Esophagus mucosa (tissue), 1 donor: ENCODE data around the gene TTC16. TPM values are rescaled to one million over a fixed set of nuclear protein-coding genes. Genes with fewer than 3 reads are reported as not detected.
"Not testable (repeated sequence)": the region's sequence is repeated elsewhere in the genome, so short reads cannot be mapped to it uniquely, and the experiment has no call there.

Experiments
- ATAC-seq: fragments of 200-7000 bp; cut with Tn5 transposase; one replicate; pipeline ENCODE4 v1.9.1; 2020
- total RNA-seq: library from RNA; stranded (reverse); gene quantifications from one replicate; pipeline ENCODE4 v1.2.4, GENCODE V29; 2023
- donor health status: DM: yes; HTN: yes; CAD: no.

TTC16 gene
- total RNA-seq, 1 donor from 2014 or later, result not detected

- ATAC-seq, result no peak
Measured at GRCh38 chr9:127744398-127745110, 28.7 kb downstream of the TTC16 start.

DNA sequence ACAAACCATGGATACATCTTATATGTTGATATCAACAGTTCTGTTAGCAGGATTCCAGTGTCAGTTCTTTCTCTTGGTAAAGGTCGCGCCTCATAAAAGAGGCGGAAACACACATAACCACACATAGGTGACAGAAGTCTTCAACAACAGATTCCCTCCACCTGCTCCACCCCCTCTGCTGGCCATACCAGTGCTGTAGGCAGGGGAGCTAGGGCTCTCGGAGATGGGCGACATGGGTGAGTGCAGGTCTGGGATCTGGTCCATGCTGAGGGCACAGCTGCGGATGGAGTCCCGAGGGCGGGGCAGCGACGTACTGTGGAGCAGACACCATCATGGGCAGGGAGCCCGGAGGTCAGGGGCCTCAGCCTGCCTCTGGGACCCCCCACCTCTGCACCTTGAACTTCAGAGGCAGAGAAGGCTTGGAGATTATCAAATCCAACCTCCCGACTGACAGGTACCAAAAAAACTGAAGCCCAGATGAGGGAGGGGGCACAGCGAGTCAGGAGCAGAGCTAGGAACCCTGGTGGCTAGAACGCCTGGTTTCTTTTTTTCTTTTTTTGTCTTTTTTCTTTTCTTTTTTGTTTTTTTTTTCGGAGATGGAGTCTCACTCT lies 31.2 kb downstream of the TTC16 start:
- ATAC-seq, result no peak

- no peak for ATAC-seq
Measured at GRCh38 chr9:127749090-127749787, 33.4 kb downstream of the TTC16 start.

DNA sequence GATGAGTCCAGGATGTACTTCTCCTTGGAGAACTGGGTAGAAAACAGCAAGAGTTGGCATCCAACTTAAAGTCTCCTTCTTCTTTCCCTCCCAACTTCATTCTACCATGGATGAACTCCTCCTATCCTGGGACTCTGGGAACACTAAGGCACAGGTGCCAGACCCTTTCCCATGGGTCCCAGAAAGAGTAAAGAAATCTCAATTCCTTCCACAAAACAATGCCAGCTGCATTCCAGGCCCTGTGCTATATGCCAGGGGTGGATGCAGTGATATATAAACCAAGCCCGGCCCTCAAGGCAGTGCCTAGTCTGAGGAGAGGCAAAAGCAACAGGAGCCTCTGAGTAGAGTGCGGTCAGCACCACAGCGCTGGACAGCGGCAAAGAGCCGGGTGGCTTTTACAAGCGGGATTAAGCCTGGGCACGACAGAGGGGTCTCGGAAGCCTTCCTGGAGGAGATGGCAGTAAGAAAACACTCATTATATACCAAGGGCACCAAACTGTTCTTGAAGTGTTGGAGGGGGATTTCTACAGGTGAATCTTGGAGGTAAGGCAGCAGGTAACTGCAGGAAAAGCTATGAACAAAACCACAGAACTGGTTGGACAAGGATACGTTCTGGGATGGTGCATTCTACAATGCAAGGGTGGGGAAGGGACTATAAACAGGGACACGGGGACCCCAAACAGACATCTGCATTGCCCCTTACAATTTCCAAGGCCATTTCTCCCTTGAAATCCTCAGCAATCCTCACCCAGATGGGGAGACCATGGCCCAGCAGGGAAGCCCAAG lies 35.6 kb downstream of the TTC16 start:
- peak; percentile 42 for ATAC-seq

- no peak for ATAC-seq
Measured at GRCh38 chr9:127753148-127753547, 37.3 kb downstream of the TTC16 start.

DNA sequence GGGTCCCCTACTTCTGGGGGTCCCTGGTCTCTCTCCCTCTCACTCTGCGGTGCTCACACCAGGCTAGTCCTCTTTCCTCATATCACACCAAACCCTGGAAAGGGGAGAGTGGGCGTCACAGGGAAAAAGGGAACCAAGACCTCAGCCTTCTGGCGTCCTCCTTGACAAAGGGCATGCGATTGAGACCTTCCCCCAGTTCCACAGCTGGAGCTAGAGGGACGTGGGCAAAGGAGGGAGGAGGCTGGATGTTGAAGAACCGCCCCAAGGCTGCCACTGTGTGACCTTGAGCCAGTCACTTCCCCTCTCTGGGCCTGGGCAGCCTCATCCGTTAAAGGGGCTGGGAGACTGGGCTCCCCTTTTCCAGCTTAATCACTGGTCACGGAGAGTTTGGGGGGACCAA lies 37.7 kb downstream of the TTC16 start:
- ATAC-seq, result no peak

DNA sequence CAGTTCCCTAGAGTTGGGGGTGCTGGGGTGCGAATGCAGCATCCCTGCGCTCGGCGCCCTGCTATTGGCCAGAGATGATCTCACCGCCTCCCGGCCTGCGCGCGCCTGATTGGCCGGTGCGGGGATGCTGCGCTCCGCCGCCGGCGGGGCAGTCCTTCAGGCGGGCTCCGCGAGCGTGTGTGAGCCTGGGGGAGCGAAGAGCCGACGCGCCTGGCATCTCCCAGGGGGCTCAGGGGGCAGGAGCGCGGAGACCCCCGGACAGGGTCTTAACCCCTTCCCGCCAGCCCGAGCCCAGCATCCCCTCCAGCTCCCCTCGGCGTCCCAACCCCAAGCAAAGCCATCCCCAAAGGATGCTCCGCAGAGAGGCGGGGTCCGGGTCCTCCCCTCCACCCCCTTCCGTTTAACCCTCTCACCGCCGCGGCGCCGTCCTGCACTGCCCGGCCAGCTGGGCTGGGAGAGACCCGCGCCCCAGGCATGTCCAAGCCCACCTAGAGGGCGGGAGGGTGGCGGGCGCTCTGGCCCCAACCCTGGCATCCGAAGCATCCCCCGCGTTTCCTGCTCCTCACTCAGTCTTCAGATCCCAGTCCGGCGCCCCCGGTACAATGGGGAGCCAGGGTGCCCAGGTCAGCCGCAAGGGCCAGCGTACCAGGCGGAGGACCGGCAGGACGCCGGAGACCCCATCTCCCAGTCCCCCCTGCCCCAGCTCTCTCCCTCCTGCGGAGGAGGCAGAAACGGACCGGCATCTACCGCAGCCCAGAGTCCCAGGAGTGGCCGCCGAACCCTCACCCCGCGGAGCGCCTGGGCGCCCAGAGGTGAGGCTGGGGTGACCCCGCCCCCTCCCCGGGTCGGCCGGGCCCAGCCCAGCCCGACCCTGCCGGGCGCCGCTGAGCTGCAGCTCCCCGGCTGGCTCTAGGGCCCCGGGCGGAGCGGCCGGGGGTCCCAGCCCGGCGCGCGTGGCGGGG lies 38.5 kb downstream of the TTC16 start:
- peak; percentile 25 for ATAC-seq

DNA sequence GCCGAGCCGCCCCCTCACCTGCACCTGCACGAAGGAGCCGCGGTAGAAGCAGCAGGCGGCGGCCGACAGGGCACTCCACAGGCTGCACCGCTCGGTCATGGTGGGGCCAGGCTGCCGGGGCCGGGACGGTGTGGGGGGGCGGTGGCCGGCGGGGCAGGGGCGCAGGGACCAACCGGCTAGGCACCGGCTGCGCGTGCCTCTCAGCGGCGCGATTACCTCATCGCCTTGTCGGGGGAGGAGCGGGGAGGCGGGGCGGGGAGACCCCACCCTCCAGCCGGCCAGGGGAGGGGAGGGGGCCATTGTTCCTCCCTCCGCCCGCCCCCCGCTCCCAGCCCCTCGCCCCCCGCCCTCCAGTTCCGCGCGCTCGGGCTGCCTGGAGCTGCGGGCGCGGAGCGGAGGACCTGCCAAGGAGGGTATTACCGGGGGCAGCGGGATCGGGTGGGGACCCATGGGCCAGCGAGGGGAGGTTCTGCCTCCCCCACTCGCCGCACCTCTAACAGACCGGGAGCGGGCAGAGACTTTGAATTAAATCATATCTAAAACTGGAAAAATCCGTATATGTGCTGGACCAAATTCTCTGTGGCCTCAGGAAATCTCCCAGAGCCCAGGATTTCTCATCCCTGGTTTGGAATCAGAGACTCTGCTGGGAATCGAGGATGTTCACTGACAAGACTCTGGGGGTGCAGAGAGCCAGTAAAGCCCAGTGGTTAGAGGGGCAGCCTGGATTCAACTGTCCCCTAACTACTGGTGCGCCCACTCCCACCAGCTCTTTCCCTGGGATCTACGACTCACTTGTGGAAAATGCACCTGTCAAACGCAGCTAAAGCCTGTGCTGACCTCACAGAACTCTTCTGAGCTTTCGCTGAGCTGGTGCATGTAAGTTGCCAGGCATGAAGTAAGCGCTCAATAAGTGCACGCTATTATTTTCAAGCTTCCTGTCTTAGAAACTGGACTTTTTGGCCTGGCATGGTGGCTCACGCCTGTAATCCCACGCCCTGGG lies 39.5 kb downstream of the TTC16 start:
- ATAC-seq, result peak; percentile 6

DNA sequence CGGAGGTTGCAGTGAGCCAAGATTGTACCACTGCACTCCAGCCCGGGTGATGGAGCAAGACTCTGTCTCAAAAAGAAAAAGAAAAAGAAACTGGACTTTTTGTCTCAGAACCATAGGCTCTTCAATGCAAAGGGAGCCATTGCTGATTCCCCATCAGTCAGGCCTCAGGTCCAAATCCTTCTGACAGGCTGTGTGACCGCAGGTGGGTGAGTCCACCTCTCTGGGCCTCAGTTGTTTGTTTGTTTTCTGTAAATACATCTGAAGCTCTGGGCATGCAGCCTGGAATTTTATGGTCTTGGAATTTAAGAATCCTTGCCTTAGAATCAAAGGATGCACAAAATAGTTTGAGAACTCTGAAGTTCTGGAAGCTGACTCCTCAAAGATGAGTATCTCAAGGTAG lies 40.4 kb downstream of the TTC16 start:
- ATAC-seq, result no peak

DNA sequence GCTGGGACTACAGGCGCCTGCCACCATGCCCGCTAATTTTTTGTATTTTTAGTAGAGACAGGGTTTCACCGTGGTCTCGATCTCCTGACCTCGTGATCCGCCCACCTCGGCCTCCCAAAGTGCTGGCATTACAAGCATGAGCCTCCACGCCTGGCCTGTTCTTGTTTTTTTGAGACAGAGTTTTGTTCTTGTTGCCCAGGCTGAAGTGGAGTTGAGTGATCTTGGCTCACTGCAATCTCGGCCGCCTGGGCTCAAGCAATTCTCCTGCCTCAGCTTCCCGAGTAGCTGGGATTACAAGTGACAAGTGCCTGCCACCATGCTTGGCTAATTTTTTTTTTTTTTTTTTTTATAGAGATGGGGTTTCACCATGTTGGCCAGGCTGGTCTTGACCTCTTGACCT lies 40.9 kb downstream of the TTC16 start:
- ATAC-seq, result not testable (repeated sequence)

- no peak for ATAC-seq
Measured at GRCh38 chr9:127758843-127759242, 43.0 kb downstream of the TTC16 start.

GRCh38 chr9:127761061-127761460 lies 45.2 kb downstream of the TTC16 start:
- no peak for ATAC-seq

DNA sequence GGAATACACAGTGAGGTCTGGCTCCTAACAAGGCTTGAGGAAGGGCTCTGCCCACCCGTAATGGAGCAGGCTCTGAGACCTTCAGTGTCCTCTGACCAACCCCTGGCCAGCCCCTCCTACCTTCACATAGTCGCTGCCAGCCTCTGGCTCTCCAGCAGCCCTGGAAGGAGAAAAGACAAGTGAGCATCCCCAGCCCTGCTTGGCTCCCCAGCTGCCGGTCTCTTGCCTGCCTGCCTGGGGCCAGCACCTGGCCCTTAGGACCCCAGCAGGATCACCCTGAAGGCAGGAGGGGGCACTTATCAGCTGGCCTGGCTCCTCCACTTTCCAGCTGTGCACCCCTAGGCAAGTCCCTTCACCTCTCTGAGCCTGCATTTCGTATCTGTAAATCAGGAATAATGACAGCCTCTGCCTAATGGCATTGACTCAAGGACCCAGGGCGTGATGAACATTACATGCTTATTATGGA lies 45.6 kb downstream of the TTC16 start:
- ATAC-seq, result peak; percentile 5

DNA sequence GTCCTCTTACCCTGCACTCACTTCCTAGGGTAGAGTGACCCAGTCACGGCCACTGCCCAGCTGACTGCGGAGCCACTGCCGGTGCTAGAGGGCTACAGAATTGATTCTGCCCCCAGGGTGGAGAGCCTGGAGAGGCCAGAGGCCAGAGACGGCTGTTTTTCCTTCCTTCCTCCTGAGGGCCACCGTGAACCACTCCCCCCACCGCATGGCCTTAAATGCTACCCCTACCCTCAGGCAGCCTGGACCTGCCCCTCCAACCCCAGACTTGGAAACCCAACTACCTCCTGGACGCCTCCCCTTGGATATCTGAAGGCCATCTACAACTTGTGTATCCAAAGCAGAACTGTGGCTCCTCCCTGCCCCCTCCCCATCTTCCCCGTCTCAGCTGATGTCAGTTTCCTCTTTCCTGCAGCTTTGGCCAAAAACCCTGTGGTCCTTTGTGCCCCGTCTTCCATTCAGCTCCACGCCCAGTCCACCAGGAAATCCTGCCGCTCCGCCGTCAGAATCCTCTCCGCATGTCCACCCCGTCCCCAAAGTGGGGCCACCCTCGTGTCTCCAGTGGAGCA lies 46.3 kb downstream of the TTC16 start:
- peak; percentile 35 for ATAC-seq

DNA sequence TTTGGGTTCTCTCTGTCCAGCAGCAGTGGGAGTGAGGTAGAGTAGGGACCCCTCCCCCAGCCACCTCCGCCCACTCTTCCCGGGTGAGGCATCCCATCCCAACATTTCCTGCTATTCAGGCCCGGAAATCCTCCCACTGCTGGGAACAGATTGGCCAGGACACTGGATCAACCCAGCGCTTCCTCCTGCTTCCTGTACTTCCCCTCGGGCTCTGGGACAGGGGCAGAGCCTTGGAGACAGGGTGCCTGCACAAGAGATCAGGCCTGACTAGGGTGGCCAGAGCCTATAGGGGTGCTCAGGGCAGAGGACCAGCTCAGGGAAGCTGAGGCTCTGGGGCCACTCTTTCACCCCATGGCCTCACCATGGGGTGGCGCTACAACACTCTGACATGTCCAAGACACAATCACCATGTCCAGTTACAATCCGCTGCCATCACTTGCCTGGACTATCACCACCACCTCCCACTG lies 48.1 kb downstream of the TTC16 start:
- ATAC-seq, result peak; percentile 44

DNA sequence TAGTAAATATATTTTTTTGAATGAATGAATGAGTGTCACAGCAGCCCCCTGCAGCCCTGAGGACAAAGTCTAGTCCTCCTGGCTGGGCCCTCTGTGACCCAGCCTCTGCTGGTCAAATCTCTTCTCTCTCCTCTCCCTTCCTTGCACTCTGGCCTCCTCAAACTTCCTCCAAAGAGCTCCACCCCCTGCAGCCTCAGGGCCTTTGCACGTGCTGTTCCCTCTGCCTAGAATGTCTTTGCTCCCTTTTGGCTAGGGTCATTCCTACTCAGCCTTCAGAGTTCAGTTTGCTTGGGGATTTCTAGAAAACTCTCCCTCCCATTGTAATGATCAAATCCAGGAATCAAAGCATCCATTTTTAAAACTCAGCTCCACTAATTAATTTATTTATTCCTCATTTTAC lies 49.5 kb downstream of the TTC16 start:
- ATAC-seq, result no peak

DNA sequence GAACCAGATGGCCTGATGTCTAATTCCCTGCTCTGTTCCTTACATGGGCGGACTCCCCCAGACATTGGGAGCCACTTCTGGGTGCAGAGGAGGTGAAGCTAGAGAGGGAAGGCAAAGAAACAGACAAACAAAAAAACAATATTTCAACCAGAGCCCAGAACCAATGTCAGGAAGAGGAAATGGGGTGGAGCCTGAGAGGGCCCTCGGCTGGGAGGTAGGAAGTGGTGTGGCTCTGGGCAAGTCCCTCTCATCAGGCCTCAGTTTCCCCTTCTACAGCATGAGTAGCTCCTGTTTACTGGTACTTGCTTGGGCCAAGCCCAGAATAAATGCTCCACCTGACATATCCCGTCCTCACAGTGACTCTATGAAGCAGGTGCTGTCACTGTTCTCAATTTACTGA lies 51.5 kb downstream of the TTC16 start:
- ATAC-seq, result no peak

- no peak for ATAC-seq
Measured at GRCh38 chr9:127767909-127768331, 52.0 kb downstream of the TTC16 start.

DNA sequence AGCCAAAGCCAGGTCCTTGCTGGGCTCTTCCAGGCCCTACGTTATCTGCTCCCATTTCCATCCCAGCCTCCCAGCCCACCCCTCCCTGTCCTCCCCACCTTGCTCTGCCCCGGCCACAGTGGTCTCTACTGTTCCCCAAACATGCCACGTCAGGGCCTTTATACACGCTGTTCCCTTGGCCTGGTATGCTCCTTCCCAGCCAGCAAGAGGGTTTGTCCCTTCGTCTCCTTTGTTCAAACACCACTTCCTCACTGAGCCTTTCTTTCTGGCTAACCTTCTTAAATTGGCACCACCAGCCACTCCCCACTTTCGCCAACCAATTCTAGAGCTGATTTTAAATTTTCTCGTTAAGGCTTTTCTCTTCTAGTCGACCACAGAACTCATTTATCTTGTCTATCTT lies 52.8 kb downstream of the TTC16 start:
- ATAC-seq, result no peak

GRCh38 chr9:127769101-127769500 lies 53.2 kb downstream of the TTC16 start:
- no peak for ATAC-seq
